Ishikawa (cell line): Measurements from ENCODE around the gene USP43.

Experiments
- CEBPB ChIP-seq: IDR thresholded peaks from 2 replicates; pipeline ENCODE4 v1.6.1; 2012
- CREB1 ChIP-seq: IDR thresholded peaks from 2 replicates; pipeline ENCODE4 v1.6.1; 2012; ENCODE audit warnings: low read depth
- EGR1 ChIP-seq: IDR thresholded peaks from 2 replicates; pipeline ENCODE4 v1.6.1; 2012
- EP300 ChIP-seq: IDR thresholded peaks from 2 replicates; pipeline ENCODE4 v1.6.1; 2012; ENCODE audit warnings: borderline replicate concordance
- FOXM1 ChIP-seq: IDR thresholded peaks from 2 replicates; pipeline ENCODE4 v1.6.1; 2012; ENCODE audit warnings: low read depth, borderline replicate concordance
- NFIC ChIP-seq: IDR thresholded peaks from 2 replicates; pipeline ENCODE4 v1.6.1; 2012
- RAD21 ChIP-seq: IDR thresholded peaks from 2 replicates; pipeline ENCODE4 v1.6.1; 2012; ENCODE audit warnings: low read depth
- TAF1 ChIP-seq: IDR thresholded peaks from 2 replicates; pipeline ENCODE4 v1.6.1; 2012; ENCODE audit warnings: low read depth, mild to moderate bottlenecking
- TEAD4 ChIP-seq: IDR thresholded peaks from 2 replicates; pipeline ENCODE4 v1.6.1; 2012
- YY1 ChIP-seq: IDR thresholded peaks from 2 replicates; pipeline ENCODE4 v1.6.1; 2012; ENCODE audit warnings: low read depth
- ZBTB7A ChIP-seq: IDR thresholded peaks from 2 replicates; pipeline ENCODE4 v1.6.1; 2012; ENCODE audit warnings: low read depth
- TF ChIP-seq, protein P1 (sequence below): IDR thresholded peaks from 2 replicates; pipeline ENCODE4 v1.6.1; 2012
- TF ChIP-seq, protein P2 (sequence below): IDR thresholded peaks from 2 replicates; pipeline ENCODE4 v1.6.1; 2012; ENCODE audit warnings: low read depth, mild to moderate bottlenecking
- TF ChIP-seq, protein P3 (sequence below): IDR thresholded peaks from 2 replicates; pipeline ENCODE4 v1.6.1; 2012

GRCh38 chr17:9644910-9645751 is at the start of gene USP43:
- TF ChIP-seq NFIC: no peak
- TF ChIP-seq EP300: no peak
- TF ChIP-seq YY1: no peak
- 0 out of 2 replicates have a peak, but pooled peaks have one; percentile 49 for TF ChIP-seq TAF1
- TF ChIP-seq, protein P1, sequence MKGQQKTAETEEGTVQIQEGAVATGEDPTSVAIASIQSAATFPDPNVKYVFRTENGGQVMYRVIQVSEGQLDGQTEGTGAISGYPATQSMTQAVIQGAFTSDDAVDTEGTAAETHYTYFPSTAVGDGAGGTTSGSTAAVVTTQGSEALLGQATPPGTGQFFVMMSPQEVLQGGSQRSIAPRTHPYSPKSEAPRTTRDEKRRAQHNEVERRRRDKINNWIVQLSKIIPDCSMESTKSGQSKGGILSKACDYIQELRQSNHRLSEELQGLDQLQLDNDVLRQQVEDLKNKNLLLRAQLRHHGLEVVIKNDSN: no peak; the same call in none of the 2 replicates
- TF ChIP-seq FOXM1: no peak
- no peak for TF ChIP-seq CEBPB
- TF ChIP-seq, protein P2, sequence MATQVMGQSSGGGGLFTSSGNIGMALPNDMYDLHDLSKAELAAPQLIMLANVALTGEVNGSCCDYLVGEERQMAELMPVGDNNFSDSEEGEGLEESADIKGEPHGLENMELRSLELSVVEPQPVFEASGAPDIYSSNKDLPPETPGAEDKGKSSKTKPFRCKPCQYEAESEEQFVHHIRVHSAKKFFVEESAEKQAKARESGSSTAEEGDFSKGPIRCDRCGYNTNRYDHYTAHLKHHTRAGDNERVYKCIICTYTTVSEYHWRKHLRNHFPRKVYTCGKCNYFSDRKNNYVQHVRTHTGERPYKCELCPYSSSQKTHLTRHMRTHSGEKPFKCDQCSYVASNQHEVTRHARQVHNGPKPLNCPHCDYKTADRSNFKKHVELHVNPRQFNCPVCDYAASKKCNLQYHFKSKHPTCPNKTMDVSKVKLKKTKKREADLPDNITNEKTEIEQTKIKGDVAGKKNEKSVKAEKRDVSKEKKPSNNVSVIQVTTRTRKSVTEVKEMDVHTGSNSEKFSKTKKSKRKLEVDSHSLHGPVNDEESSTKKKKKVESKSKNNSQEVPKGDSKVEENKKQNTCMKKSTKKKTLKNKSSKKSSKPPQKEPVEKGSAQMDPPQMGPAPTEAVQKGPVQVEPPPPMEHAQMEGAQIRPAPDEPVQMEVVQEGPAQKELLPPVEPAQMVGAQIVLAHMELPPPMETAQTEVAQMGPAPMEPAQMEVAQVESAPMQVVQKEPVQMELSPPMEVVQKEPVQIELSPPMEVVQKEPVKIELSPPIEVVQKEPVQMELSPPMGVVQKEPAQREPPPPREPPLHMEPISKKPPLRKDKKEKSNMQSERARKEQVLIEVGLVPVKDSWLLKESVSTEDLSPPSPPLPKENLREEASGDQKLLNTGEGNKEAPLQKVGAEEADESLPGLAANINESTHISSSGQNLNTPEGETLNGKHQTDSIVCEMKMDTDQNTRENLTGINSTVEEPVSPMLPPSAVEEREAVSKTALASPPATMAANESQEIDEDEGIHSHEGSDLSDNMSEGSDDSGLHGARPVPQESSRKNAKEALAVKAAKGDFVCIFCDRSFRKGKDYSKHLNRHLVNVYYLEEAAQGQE: no peak
- TF ChIP-seq RAD21: no peak
- TF ChIP-seq, protein P3, sequence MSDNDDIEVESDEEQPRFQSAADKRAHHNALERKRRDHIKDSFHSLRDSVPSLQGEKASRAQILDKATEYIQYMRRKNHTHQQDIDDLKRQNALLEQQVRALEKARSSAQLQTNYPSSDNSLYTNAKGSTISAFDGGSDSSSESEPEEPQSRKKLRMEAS: peak; percentile 84
- TF ChIP-seq TEAD4: no peak; the same call in 1 of the 2 replicates
- no peak for TF ChIP-seq CREB1
- TF ChIP-seq ZBTB7A: peak; percentile 52; the same call in 1 of the 2 replicates
- TF ChIP-seq EGR1: peak; percentile 70; the same call in 1 of the 2 replicates
